ENCODE measurements around the gene AGPAT2. TPM values are rescaled to one million over a fixed set of nuclear protein-coding genes. Genes with fewer than 3 reads are reported as not detected.
A peak's percentile ranks its signal among the peaks of the same experiment; 100 is the strongest.

Gene AGPAT2
- total RNA-seq, 2 donors from 2014 or later, result 152 to 211 TPM

DNA sequence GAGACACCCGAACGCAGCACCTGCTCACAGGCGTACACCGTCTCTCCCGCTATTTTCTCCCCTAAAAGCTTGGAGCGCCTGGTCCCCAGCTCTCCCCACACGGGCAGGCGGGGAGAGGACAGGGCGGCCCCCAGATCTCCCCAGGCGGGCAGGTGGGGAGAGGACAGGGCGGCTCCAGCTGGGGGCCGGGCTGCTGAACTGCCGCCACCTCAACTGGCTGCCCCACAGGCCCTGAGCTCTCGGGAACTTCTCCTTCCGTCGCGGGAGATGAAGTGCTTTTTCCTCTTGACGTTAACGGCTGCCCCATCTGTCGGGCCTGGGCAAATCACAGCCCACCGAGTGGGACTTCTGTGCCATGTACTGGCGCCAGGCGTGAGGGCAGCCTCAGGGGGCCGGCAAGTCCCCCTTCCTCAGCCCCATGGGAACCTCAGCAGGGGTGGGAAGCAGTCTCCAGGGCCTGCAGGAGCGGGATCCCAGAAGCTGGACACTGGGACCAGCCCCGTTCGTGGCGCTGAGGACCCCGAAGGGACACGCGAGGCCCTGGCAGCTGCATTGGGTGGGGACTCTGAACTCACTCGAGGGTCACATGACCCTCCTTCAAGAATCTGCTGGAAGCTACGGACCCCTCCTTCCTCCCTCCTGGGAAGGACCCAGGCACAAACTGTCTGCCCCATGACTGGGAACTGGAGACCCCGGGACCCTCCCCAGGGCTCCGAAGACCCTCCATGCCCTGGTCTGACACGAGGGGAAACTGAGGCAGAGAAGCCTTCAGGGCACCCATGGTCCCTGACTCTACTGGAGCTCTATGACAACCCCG, 30.3 kb downstream of the AGPAT2 start:
- ATAC-seq (no peak), DNase-seq (peak in 1 of 2 donors; percentile 6)
- intact Hi-C loops (cut with DNase I, micrococcal nuclease), result no loop called here

DNA sequence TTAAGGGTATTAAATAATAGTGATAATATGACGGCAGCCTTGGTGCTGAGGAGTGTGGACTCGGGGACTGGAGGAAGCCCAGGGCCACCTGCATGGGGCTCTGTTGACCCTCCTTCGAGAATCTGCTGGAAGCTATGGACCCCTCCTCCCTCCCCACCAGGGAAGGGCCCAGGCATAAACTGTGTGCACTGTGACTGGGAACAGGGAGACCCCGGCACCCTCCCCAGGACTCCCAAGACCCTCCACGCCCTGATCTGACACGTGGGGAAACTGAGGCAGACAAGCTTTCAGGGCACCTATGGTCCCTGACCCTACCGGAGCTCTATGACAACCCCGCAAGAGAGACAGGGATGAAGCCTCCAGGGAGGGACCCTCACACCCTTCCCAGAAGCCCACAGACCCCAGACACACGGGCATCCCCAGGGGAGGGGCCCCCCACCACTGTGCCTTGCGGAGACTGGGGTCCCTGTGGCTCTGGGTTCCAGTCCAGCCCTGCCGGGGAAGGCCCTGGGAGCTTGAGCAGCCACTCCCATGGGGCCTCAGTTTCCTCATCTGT, 31.0 kb downstream of the AGPAT2 start:
- DNase-seq (no peak), ATAC-seq (no peak)
- intact Hi-C loops (cut with DNase I, micrococcal nuclease), result no loop called here

DNA sequence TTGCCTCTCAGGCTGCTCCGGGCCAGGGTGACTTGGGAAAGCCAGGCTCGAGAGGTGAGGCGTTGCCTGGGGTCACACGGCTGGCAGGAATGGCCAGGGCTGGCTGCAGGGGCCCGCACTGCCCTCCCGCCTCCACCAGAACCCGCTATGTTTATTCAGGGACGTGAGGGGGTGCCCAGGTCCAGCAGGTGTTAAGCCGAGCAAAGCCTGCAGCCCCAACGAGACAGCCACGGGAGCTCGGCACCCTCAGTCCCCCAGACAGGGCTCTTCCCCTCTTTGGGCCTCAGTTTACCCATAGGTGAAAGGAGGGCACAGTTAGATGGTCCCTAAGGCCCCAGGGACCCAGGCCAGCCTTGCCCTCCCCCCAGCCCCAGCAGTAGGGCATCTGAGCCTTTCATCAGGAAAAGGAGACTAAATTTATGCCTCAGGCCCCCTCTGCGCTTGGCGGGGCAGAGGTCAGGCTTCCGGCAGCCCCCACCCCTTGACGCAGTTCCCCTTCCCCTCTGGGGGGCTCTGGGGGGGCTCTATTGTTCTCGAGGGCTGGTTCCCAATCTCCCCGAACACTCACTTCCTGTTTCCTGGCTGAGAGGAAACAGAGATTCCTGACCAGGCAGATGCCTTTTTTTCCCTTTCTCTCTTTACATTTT, 31.6 kb downstream of the AGPAT2 start:
- intact Hi-C loops (cut with DNase I, micrococcal nuclease), result no loop called here
- DNase-seq (peak in 1 of 2 donors; percentile 20), ATAC-seq (peak; percentile 6)

DNA sequence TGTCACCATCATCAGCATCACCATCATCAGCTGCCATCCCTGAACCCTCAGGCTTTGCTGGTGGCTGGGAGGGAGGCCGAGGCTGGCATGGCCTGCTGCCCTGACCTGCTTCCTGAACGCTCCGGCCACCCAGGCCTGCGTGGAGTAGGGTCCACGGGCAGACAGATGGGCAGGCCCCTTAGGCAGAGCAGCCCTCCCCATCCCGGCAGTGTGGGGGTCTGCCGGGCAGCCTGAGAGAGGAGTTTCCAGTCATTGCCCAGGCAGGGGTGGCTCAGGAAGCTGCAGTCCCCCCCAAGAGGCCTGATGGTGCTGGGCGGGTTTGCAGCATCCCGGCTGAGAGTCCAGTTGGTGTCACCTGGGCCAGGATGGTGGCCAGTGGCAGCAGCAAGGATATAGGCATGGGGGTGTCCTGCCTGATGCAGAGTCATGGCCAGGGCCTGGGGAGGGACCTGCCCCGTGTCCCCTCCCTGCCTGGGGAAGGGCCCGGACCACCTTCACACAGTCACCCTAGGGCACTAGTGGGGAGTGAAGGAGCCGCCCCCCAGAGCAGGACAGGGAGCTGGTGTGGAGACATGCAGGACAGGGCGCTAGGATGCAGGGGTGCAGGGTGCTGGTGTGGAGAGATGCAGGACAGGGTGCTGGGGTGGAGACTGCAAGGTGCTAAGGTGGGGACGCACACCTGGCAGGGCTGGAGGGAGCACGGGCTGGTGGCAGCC, 32.3 kb downstream of the AGPAT2 start:
- DNase-seq (no peak), ATAC-seq (peak; percentile 2)
- intact Hi-C loops (cut with DNase I, micrococcal nuclease), result no loop called here

DNA sequence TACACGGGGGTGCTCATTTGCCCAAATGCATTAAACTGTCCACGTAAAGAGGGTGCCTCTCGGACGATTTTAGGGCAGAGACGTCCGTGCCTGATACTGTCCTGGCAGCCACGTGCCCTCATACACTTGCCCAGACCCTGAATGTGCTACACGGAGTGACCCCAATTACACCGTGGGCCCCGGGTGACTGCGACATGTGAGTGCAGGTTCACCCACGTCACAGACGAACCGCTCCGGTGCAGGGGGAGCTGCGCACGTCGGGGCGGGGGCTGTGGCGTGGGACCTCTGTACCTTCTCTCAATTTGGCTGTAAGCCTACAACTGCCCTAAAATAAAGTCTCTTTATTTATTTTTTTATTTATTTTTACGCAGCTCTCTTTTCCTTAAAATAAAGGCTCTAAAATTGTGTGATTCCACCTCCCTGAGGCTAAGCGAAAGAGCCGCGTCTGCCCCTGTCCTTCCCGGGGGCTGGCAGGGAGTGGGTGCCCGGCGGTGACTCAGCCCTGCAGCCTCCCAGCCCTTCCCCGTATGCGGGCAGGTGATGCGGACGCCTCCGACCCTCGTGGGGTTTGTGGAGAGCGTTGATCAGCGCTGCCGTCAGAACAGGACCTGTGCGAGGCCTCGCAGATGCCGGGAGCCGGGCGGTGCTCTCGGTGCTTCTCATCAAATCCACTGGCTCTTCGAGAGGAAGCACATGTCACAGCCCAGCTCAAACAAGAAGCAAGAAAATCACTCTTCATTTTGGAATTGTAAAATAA, 33.8 kb downstream of the AGPAT2 start:
- intact Hi-C loops (cut with DNase I, micrococcal nuclease), result no loop called here
- ATAC-seq (no peak), DNase-seq (peak in 1 of 2 donors; percentile 5)

DNA sequence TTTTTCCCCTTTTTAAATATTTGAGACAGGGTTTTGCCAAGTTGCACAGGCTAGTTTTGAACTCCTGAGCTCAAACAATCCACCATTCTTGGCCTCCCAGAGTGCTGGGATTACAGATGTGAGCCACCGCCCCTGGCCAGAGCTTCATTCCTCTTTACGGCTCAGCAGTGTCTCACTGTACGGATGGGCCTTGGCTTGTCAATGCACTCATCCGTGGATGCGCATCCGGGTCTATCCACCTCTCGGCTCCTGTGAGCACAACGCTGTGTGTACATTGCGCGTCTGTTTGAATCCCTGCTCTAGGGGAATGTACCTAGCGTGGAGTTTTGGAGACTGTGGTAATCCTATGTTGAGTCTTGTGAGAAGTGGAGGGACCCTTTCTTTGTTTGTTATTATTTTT, 35.4 kb downstream of the AGPAT2 start:
- no peak for ATAC-seq
- intact Hi-C loops (cut with DNase I, micrococcal nuclease), result no loop called here
- DNase-seq, result no peak

DNA sequence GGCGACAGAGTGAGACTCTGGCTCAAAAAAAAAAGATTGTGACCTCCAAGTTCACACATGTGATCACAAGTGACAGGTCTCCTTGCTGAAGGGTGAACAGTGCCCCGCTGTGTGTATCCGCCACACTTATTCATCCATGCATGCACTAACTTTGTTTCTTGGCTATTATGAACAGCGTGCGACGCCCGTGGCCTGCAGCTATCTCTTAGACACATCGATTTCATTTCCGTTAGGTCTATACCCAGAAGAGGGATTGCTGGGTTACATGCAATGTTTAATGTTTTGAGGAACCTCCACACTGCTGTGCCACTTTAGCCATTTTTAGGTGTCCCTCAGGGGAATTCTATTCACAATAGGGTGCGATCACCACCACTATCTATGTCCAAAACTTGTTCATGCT, 36.6 kb downstream of the AGPAT2 start:
- intact Hi-C loops (cut with DNase I, micrococcal nuclease), result no loop called here

DNA sequence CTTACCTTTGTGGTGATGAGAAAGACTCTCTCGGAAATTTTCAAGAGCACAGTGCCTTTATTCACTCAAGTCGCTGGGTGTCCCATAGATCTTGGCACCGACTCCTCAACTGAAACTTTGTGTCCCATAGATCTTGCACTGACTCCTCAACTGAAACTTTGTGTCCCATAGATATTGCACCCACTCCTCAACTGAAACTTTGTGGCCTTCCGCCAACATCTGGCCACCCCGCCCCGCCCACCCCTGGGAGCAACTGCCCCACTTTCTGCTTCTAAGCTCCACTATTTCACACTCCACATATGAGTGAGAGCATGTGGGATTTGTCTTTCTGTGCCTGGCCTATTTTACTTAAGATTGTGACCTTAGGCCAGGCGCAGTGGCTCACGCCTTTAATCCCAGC, 37.2 kb downstream of the AGPAT2 start:
- intact Hi-C loops (cut with DNase I, micrococcal nuclease), result no loop called here
- DNase-seq, result no peak
- no peak for ATAC-seq

More for the DNA sequence above, 36.6 kb downstream of the AGPAT2 start:
- DNase-seq (no peak), ATAC-seq (no peak)

DNA sequence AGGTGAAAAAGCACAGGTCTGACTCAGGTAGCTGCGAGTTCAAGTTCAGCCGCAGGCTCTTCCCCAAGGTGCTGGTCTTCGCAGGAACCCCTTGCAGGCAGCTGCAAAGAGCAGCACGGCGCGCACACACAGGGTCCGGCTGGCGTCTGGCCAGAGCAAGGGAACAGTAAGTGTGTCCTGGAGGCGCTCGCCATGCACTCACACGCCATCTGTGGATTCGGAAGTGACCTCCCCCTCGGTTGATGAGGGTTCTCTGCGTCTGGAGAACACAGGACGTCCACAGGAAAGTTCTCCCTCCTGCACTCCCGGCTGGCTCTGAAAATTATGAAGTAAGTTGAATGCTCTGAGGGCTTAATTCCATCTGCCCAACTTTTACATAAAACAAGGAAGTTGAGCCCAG, 38.5 kb downstream of the AGPAT2 start:
- ATAC-seq, result no peak
- intact Hi-C loops (cut with DNase I, micrococcal nuclease), result no loop called here

DNA sequence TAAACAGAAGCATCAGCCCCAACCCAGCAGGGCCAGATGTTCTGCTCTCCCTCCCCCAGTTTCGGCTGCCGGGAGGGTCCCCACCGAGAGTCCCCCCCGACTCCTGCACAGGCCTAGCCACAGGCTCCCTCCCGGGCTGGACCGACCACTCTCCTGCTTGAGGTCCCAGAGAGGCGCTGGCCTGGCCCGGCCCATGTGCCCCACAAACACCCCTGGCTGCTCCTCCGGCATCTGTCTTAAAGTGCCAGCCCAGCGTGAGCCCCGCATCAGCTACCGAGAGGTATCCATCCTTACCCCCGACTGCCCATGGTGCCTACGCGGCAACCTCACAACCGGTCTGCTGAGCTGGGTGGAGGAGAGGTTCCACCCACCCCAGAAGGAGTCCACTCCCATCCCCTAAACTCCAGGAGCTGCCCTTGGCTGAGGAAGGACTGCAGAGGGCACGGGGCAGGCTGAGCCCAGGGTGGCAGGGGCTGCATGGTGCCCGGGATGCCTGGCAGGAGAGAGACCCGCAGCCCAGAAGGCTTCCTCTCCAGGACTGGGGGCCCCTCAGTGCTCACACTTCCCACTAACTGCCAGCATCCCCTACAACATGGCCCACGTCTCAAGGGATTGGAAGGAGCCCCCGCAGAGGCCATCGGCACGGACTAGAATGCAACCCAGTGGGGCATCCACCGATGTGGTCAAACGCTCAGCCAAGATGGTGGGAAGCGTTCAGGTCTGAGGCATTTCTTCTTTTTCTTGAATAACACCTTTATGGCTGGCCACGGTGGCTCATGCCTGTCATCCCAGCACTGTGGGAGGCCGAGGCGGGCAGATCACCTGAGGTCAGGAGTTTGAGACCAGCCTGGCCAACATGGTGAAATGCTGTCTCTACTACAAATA, 40.2 kb downstream of the AGPAT2 start:
- ATAC-seq (no peak), DNase-seq (no peak)

More for the DNA sequence above, 38.5 kb downstream of the AGPAT2 start:
- peak in 1 of 2 donors; percentile 34 for DNase-seq

DNA sequence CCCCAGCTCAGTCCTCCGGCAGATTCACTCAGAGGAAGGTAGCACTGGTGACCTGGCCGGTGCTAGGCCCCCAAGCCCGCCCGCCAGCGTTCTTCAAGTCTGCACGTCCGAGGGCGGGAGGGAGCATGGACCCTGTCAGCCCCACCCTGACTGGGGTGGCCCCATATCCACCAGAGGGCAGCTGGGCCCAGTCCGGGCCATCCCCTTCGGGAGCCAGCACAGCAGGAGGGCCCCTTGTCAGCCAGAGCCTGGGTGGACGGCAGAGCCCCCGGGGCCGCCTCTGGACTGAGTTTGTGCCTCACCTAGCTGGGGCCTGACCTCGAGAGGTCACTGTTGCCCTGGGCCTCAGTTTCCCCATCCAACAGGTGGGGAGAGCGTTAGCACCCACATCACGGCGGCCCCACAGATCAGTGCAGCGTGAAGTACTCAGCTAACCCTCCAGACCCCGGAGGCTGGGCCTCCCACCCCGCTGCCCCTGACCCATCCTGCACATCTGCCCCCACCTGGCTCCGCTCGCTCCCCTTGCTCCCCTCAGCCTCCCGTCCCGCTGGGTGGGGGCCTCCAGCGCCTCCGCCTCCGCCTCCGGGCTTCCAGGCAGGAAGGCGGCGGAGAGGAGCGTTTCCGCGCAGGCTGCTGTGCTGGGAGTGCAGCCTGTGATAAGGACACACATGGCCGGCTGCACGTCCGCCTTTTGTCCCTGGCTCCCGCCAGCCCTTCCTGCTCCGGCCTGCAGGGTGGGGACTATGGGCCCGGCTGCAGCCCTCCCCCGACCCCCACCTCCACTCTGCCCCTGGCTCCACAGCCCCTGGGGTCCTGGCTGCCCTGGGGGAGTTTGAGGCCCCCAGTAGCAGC, 41.1 kb downstream of the AGPAT2 start:
- intact Hi-C loops (cut with DNase I, micrococcal nuclease), result no loop called here
- peak; percentile 46 for ATAC-seq

More for the DNA sequence above, 40.2 kb downstream of the AGPAT2 start:
- intact Hi-C loops (cut with DNase I, micrococcal nuclease), result no loop called here

DNA sequence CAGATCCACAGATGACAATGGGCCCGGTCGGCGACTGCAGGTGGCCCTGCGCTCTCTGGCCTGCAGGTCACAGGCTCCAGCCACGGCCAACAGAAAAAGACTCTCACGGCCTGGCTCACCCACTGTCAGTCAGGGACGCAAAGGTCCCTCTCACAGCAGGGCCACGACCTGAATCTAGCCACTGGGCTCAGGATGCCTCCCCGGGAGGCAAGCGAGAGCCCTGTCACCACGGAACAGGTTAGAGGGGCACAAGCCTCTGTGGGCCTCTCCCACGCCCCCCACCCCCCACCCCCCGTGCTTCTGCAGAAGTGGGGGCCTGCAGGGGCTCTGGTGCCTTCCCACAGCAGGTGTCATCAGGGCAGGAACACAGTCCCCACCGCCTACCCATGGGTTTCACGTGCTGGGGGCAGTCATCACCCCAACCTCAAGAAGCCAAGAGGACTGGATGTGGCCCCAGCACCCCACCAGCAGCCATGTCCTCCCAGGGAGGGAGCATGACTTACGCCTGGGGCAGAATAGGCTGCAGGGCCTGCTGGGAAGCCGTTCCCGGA, 41.8 kb downstream of the AGPAT2 start:
- DNase-seq (no peak), ATAC-seq (no peak)
- intact Hi-C loops (cut with DNase I, micrococcal nuclease), result no loop called here

More for the DNA sequence above, 41.1 kb downstream of the AGPAT2 start:
- DNase-seq, result peak; percentile 34 to 44

DNA sequence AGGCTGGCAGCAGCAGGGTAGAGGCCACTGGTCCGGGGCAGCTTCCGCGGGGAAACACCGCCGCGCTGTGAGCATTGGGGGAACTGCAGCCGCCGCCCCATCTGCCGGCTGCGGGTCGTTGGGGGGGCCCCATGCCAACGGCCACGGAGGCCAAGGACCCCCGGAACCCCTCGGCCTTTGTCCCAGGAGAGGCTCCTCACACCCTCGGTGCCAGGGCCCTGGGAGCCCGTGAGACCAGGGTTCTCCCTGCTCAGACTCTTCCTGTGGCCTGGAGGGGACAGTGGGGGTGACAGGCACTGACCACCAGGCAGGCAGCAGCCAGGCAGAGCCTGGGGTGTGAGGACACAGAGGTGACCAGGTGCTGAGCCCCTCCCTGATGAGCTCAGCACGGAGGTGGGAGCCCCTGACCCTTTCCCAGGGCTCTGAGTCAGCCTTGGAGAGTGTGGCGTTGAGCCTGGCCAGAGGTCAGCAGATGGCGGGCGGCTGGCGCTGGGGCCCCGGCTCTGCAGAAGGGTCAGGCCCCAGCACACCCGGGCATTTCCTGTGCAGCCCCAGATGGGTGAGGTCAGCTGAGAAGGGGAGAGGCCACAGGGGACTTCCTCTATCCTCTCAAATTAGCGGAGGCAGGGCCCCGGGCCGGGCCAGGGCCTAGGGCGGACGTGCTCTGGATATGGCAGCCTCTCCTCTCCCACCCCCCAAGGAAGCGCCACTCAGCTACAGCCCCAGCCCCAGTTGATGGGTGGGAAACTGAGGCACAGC, 42.5 kb downstream of the AGPAT2 start:
- intact Hi-C loops (cut with DNase I, micrococcal nuclease), result no loop called here

DNA sequence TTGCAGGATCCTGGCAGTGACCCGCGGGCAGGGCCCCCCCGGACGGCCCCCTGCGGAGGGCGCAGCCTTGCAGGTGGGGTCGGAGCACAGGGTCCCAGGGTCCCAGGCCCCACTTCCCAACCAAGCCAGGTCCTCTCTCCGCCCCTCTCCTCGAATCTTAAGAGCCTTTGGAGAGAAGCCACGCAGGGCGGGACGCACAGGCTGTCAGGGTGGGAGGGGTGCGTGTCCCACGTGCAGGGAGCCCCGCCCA, 43.0 kb downstream of the AGPAT2 start:
- DNase-seq (peak; percentile 90 to 93), ATAC-seq (peak; percentile 95)
- intact Hi-C loops (cut with DNase I, micrococcal nuclease), result no loop called here

More for the DNA sequence above, 42.5 kb downstream of the AGPAT2 start:
- DNase-seq (peak; percentile 50 to 63), ATAC-seq (peak; percentile 56)

DNA sequence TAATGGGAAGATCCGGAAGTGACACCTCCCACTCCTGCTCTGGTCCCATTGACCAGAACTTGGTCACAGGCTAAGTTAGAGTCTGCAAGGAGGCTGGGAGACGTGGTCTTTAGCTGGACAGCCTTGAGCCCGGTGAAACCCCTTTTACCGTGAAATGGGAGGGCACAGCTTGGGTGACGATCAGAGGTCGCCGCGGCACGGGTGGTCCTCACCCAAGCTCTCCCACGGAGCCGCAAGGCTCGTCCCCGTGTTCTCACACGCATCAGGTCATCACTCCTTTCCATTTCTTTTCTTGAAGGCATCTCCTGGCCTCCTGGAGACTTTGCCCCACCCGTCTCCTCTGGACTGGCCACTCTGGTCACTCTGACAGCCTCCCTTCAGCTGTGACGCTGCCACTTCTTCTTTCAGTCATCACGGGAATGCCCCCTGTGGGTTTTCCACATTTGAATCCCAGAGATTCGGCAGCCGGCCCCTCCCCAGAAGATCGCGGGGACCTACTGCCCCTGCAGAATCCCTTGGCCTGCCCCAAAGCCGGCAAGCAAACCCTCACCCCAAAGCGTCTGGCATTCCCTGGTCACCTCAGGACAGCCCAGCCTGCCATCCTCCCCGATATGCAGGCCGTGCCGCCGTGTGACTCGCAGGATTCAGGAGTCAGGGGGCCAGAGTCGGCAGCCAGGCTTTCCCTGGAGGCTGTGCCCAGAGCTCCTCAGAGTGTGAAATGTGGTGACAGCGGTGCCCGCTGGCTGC, 43.5 kb downstream of the AGPAT2 start:
- peak; percentile 13 for ATAC-seq

More for the DNA sequence above, 43.5 kb downstream of the AGPAT2 start:
- peak in 1 of 2 donors; percentile 21 for DNase-seq
- intact Hi-C loops (cut with DNase I, micrococcal nuclease), result no loop called here

Measured in left colon (tissue), 2 donors.